Measurements from ENCODE around the gene MORN1.

Gene MORN1

DNA sequence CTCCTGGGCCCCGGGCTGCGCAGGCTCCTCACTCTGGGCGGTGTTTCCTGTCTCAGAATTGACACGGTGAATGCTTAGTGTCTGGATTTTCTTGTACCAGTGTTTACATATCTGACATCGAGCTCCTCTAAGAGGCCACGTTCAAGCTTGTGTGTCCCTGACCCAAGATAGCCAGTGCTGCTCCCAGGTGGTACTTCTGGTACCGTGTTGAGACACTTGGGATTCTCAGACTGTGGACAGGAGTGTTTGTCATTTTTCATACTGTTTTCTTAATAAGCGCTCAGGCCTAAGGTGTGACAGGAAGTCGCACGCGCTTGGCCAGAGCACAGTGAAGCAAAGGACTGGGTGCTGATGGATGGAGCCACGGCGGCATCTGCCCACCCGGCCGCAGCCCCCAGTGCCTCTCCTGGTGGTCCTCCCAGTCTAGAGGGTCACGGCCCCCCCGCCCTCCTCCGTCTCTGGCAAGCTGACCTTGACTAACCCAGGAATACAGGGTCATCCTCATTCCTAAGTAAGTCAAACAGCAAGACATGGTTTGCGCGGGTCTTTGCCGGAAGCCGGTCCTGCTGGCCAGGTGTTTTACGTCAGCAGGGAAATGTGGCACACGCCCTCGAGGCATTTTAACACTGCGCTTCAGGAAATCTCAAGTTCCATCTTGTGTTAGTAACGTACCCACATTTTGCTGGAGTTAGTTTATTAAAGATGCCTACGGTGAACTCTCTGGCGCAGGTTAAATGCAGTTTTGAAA is 13.0 kb upstream of the MORN1 start:
- DNase-seq, result no peak

GRCh38 chr1:2403273-2403672 is 11.9 kb upstream of the MORN1 start:
- DNase-seq, result no peak

GRCh38 chr1:2402420-2402819 is 11.1 kb upstream of the MORN1 start:
- no peak for DNase-seq

DNA sequence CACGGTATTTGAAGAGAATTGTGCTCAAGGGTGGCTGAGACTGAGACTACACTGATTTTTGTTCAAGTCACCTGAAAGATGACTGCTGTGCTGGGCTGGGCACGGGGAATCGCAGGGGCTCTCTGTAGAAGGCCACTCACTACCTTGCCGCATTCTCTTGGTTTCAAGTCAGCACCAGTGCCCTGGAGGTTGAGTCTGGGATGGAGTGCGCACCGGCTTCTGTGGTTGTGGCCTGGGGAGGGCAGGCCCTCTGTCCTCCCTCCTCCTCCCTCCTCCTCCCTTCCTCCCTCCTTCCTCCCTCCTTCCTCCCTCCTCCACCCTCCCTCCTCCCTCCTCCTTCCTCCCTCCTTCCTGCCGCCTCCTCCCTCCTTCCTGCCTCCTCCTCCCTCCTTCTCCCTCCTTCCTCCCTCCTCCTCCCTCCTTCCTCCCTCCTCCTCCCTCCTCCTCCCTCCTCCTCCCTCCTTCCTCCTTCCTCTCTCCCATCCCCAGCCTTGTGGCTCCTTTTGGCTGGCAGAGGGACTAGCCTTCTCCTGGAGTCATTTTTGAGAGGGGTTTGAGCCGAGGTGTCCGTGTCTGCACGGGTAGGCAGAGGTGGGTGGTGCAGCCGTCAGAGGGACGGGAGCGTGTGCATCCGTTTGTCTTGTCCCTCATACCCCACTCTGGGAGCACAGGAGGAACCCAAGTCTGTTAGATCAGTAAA is 9.7 kb upstream of the MORN1 start:
- no peak for DNase-seq

- no peak for DNase-seq
Observed at GRCh38 chr1:2400576-2400909, 9.2 kb upstream of the MORN1 start.

GRCh38 chr1:2399890-2400575 is 8.7 kb upstream of the MORN1 start:
- DNase-seq, result no peak

GRCh38 chr1:2398871-2399270 is 7.5 kb upstream of the MORN1 start:
- DNase-seq, result no peak

GRCh38 chr1:2397007-2397679 is 5.8 kb upstream of the MORN1 start:
- DNase-seq, result no peak

- DNase-seq, result no peak
Observed at GRCh38 chr1:2396476-2396875, 5.1 kb upstream of the MORN1 start.

DNA sequence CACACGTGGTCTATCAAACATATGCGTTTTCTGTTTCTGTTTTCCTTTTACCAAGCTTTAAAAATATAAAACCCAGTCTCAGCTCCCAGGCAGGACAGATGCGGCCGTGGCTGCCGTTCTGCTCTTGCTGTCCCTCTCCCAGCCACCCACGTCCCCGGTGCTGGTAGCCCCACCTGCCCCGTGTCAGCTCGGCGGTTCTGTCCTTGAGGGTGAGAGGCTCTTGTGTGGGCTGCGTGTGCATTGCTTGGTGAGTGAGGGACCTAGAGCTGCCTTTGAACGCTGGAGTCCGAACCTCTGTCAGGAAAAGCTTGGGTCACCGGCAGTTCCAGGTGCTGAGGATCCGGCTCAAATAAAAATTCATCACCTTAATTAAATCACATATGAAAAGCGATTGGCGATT is 4.7 kb upstream of the MORN1 start:
- no peak for DNase-seq

DNA sequence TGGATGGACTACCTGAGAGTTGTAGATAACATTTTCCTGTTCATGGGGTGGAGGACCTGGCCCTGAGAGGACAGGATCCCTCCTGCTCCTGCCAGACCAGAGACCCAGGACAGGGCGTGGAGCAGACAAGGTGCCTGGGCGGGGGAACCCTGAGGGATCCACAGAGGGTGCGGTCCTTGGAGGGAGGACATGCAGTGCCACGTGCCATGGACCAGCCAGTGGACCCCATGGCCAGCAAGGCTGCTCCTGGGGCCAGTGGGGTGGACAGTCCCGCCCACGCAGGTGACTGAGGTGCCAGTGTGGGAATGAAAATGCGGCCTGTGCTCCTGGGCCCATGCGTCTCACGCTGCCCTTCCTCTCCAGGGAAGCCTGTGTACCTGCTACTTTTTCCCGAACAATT is 3.9 kb upstream of the MORN1 start:
- DNase-seq, result no peak

DNA sequence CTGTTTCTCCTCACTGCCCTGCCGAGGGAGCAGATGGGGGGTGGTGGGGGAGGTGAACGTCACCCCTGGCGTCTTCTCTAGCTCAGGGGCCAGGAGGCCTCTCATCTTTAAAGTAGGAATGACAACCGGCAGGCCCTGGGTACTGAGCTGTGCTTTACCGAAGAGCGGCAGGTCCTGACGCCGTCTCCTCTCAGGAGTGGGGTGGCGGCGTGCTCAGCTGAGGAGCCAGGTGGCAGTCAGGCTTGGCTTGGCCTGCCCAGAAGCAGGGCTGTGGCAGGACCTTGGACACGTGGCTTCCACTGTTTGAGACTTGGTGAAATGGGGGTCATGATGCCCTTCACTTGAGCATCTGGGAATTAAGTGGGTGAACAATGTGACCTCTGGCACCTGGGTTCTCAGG is 3.4 kb upstream of the MORN1 start:
- DNase-seq, result no peak

DNA sequence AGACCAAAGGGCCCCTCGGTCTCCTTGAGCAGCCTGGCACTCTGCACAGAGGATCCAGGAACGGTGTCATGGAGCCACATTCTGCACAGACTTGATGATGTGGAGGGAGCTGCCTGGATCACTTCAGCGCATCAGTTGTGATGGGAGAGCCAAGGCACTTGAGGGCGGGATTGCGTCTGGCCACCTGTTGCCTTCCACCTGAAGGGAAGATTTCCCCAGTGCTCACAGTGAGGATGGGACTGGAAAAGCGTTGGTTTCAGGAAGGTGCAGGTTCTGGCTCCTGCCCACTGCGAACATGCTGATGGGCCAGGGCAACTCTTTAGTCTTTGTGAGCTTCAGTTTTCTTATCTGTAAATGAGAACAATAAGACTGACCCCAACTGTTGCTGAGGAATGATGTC is 2.9 kb upstream of the MORN1 start:
- no peak for DNase-seq

GRCh38 chr1:2393471-2393877 is 2.1 kb upstream of the MORN1 start:
- DNase-seq, result no peak

DNA sequence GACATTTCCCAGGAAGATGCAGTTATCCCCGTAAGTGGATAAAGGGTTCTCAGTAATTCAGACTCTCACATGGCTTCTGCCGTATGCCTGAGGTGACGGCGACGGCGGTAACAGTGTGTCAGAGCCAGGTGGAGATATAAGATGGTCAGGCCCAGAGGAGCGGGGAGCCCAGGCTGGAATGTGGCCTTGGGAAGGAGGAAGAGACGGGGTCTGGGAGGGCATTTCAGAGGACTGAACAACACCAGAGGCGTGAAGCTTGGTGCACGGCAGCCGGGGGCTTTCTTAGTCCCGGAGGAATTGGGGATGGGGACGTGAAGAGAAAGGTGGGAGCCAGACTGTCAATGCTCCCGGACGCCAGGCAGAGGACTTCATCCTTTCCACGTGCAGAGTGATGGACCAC is 1.3 kb upstream of the MORN1 start:
- DNase-seq, result no peak

DNA sequence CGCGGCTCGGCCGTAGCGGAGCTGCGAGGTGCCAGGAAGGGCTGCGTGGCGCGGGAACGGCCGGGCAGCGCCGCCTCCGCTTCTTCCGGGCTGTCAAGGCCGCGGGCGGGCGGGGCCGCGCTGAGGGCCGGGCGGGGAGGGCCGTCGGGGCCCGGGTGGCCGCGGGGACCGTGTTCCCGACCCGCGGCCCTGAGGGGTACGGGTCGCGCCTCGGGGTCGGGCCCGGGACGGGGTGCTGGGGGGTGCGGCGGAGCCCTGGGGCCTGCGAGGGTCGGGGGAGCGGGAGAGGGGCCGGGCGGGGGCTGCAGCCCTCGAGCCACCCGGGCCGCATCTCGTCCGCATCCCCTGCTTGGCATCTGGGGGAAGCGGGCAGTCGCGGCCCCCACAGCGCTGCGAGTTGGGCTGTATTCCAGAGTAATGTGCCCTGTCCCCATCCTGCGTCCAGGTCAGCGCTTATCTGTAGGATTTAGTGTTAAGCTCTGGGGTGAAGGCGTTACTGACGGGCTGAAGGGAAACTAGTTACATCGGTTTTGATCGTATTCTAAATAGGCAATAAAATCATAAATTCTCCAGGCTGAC is 666 bp upstream of the MORN1 start:
- no peak for DNase-seq

- DNase-seq, result no peak
Observed at GRCh38 chr1:2389644-2390043, 1.7 kb downstream of the MORN1 start.

GRCh38 chr1:2388004-2388913 is 3.1 kb downstream of the MORN1 start:
- DNase-seq, result no peak

DNA sequence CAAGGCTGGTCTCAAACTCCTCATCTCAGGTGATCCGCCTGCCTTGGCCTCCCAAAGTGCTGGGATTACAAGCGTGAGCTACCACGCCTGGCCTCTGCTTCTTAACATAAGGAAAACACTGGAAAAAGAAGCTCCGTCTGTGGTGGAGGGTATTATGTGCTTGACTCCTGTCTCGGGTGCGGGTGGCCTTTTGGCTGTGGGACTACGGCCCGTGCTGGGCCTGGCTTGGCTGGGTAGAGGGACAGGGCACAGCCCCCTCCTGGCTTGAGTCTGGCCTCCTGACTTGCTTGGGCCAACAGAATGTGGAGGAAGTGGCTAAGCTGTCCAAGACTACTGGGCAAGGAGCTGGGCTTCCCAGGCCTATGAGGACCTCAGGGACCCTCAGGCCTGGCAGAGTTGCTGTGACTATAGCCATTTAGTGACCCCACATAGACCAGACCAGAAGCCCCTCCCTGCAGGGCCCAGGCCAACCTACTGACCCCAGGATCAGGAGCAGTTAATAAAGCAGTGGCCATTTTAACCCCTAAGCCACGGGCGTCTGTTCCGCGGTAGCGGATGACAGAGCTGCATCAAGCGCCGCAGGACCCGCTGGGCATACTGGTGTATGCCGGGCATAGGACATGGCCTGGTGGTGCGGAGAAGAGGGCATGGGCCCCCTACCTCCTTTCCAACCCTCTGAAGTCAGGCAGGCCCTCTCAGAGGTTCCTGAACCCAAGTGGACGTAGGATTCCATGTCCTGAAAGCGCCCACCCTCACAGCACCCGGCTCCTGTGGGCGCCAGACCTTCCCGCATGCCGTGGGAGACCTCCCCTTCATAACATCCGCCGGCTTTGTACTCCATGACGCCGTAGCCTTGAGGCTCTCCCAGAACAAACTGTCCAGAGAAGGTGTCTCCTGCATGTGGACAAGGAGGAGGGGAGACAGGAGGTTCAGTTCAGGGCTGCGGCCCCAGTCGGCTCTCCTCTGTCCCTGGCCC is 4.4 kb downstream of the MORN1 start:
- DNase-seq, result no peak

- DNase-seq, result no peak
Observed at GRCh38 chr1:2385606-2386280, 5.6 kb downstream of the MORN1 start.

Measured in stimulated activated CD8-positive, alpha-beta memory T cell treated with anti-CD3 and anti-CD28 coated beads, Interleukin-4, amount 100 ng/mL, for 48 hours (primary cell).